Keratinocyte (primary cell): ENCODE results near the gene RGMA. TPM values are rescaled to one million over a fixed set of nuclear protein-coding genes. Genes with fewer than 3 reads are reported as not detected.

Source experiments
- DNase-seq: peaks from one replicate; pipeline ENCODE4 v3.0.0-alpha.2; 2011; ENCODE audit warnings: low read depth, missing footprints, low spot score
- FAIRE-seq: peaks from 2 replicates; lab custom pipeline; 2011; peaks lifted over from hg19 to GRCh38; lab: Jason Lieb, UNC
- H2AFZ ChIP-seq: 2 replicates; pipeline ENCODE4 v1.6.0; 2012; ENCODE audit warnings: low read length, control low read depth, inconsistent platforms; ENCODE audit not compliant: control insufficient read depth
- H3K27ac ChIP-seq: 2 replicates; pipeline ENCODE4 v1.5.1; 2011; ENCODE audit warnings: low read length; ENCODE audit not compliant: control insufficient read depth, insufficient read depth
- H3K27me3 ChIP-seq: 3 replicates; pipeline ENCODE4 v1.6.0; 2011; ENCODE audit warnings: low read length; ENCODE audit not compliant: control insufficient read depth, insufficient read depth; ENCODE audit errors: extremely low read depth
- H3K36me3 ChIP-seq, 2 experiments: 2 replicates in 1 of 2; 3 replicates in 1 of 2; pipeline ENCODE4 v1.5.1; 2011; ENCODE audit warnings: low read length in 2 of 2, mild to moderate bottlenecking in 1 of 2; ENCODE audit not compliant: control insufficient read depth in 2 of 2, insufficient read depth in 2 of 2; ENCODE audit errors: extremely low read depth in 1 of 2
- H3K4me1 ChIP-seq: 3 replicates; pipeline ENCODE4 v1.5.1; 2011; ENCODE audit warnings: low read length; ENCODE audit not compliant: control insufficient read depth, insufficient read depth; ENCODE audit errors: extremely low read depth
- H3K4me2 ChIP-seq: 3 replicates; pipeline ENCODE4 v1.6.0; 2011; ENCODE audit warnings: low read depth, low read length; ENCODE audit not compliant: control insufficient read depth, insufficient read depth; ENCODE audit errors: extremely low read depth
- H3K4me3 ChIP-seq, 3 experiments: fragments of 200-600 bp in 1 of 3; sonication (generic) in 1 of 3; 2 replicates in 2 of 3; 3 replicates in 1 of 3; pipeline ENCODE4 v1.5.1; 2011 to 2016; ENCODE audit warnings: low read length in 3 of 3, mild to moderate bottlenecking in 3 of 3, control low read depth in 2 of 3, inconsistent platforms in 1 of 3, low read depth in 1 of 3, mixed read lengths in 1 of 3, mixed run types in 1 of 3, moderate library complexity in 1 of 3; ENCODE audit not compliant: control insufficient read depth in 2 of 3, insufficient read depth in 2 of 3; ENCODE audit errors: extremely low read depth in 1 of 3
- H3K79me2 ChIP-seq: 2 replicates; pipeline ENCODE4 v1.6.0; 2012; ENCODE audit warnings: low read length; ENCODE audit not compliant: control insufficient read depth, insufficient read depth
- H3K9ac ChIP-seq: 3 replicates; pipeline ENCODE4 v1.6.0; 2011; ENCODE audit warnings: low read length; ENCODE audit not compliant: control insufficient read depth, insufficient read depth; ENCODE audit errors: extremely low read depth
- H3K9me1 ChIP-seq: 3 replicates; pipeline ENCODE4 v1.6.0; 2011; ENCODE audit warnings: low read length; ENCODE audit not compliant: control insufficient read depth, insufficient read depth; ENCODE audit errors: extremely low read depth
- H3K9me3 ChIP-seq: 2 replicates; pipeline ENCODE4 v1.5.1; 2012; ENCODE audit warnings: low read depth, low read length; ENCODE audit not compliant: control insufficient read depth
- H4K20me1 ChIP-seq: 3 replicates; pipeline ENCODE4 v1.6.0; 2011; ENCODE audit warnings: low read length; ENCODE audit not compliant: control insufficient read depth, insufficient read depth; ENCODE audit errors: extremely low read depth
- EZH2 ChIP-seq: IDR thresholded peaks from one replicate; pipeline ENCODE4 v1.6.1; 2012; ENCODE audit warnings: inconsistent platforms, mild to moderate bottlenecking, low read length, moderate library complexity
- dilution Hi-C: fragments of 300-500 bp; cut with MboI; formaldehyde crosslinking; loops from one replicate; pipeline ENCODE4 v1.7.0; 2020; ENCODE audit warnings: low sequenced_read_pairs; ENCODE audit not compliant: extremely low pct_ligation_motif_present
- polyA plus RNA-seq, 5 experiments: library from polyadenylated mRNA; depleted of rRNA in 3 of 5; stranded (reverse) in 3 of 5; stranded (forward) in 1 of 5; unstranded in 1 of 5; fragments of >200 nt; gene quantifications; 1 replicate in 1 of 5; 2 replicates in 3 of 5; 3 replicates in 1 of 5; pipeline versions ENCODE4 v1.2.1 to v1.2.3, GENCODE V29; 2011 to 2012; ENCODE audit warnings: missing spikeins in 2 of 5, low read depth in 1 of 5, low replicate concordance in 1 of 5
- TF ChIP-seq, protein P1 (sequence below), 3 experiments: IDR thresholded peaks in 1 of 3; conservative IDR thresholded peaks in 1 of 3; optimal IDR thresholded peaks in 1 of 3; 2 replicates in 2 of 3; 3 replicates in 1 of 3; pipeline versions ENCODE3 to v1.5.1; 2011; ENCODE audit warnings: low read length in 3 of 3, mild to moderate bottlenecking in 3 of 3, moderate library complexity in 2 of 3, control low read depth in 1 of 3, inconsistent platforms in 1 of 3; ENCODE audit not compliant: insufficient read depth in 2 of 3; ENCODE audit errors: extremely low read depth in 1 of 3

The RGMA gene
- polyA plus RNA-seq, 1 donor (not counting 4 experiments of a cell fraction or from before 2014, with no cell fraction given): 0.18 TPM

DNA sequence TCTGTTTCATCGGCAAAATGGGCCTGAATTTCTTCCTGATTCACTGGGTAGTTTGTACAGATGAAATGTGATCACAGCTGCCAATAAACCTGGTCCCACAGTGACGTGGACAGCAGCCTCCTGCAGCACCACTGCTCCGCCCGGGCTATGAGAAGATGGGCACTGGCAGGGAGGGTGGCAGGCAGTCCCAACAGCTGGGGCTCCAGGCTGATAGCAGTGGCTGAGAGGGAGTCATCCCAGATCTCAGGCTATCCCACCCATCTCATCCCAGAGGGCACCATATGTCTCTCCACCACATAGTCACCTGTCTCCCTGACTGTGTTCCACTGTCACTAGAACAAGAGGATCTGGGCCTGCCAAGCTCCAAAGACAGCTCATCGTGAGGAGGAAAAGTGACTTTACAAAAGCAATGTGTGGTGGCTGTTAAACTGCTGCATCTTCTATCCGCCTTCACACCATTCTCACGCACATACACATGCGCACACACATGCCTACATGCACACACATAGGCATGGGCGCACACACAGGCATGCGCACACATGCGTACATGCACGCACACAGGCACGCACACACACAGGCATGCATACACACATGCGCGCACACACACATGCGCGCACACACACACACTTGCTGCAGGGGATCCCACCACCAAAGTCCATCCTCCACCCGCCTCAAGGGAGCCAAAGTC is 46.2 kb downstream of the RGMA start:
- no peak for TF ChIP-seq EZH2
- TF ChIP-seq, protein P1, sequence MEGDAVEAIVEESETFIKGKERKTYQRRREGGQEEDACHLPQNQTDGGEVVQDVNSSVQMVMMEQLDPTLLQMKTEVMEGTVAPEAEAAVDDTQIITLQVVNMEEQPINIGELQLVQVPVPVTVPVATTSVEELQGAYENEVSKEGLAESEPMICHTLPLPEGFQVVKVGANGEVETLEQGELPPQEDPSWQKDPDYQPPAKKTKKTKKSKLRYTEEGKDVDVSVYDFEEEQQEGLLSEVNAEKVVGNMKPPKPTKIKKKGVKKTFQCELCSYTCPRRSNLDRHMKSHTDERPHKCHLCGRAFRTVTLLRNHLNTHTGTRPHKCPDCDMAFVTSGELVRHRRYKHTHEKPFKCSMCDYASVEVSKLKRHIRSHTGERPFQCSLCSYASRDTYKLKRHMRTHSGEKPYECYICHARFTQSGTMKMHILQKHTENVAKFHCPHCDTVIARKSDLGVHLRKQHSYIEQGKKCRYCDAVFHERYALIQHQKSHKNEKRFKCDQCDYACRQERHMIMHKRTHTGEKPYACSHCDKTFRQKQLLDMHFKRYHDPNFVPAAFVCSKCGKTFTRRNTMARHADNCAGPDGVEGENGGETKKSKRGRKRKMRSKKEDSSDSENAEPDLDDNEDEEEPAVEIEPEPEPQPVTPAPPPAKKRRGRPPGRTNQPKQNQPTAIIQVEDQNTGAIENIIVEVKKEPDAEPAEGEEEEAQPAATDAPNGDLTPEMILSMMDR (optimal IDR thresholded peaks at IDR 0.05 in 1 of 3, IDR thresholded peaks at IDR 0.05 in 1 of 3, conservative IDR thresholded peaks at IDR 0.05 in 1 of 3; ENCODE audit: extremely low read depth in 1 of 3, insufficient read depth in 2 of 3, low read length in 3 of 3): no peak
- Histone ChIP-seq H3K9me1 (no peaks in the 10 kb centered on the region), H3K27me3 (peaks cover 11% of the 10 kb centered on the region), H3K4me2 (no peak overlapping the region), H3K4me3 (no peak overlapping the region), H2AFZ (no peak overlapping the region), H3K27ac (no peak overlapping the region), H3K9ac (no peak overlapping the region), H3K79me2 (no peaks in the 10 kb centered on the region), H4K20me1 (no peaks in the 10 kb centered on the region), H3K4me1 (no peaks in the 10 kb centered on the region), H3K36me3 (no peaks in the 10 kb centered on the region), H3K9me3 (no peaks in the 10 kb centered on the region)
- dilution Hi-C loops: no loop called here
- FAIRE-seq (no peak), DNase-seq (no peak)

DNA sequence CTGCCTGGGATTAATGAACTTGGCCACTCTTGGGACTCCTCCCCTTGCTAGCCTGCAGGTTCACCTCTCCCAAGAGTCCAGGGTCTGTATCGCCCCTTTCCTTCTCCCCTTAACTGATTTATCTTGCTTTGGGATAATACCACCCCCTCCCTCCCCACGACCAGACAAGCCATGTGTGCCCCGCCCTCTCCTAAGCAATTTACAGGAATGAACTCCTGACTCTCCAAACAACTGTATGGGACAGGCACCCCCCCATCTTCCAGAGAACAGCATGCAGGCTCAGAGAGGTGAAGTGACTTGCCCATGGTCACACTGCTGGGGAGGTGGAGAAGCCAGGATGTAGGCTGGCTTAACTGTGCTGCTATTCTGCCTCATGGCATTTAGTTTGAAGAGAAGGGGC is 46.8 kb downstream of the RGMA start:
- Histone ChIP-seq H3K9me1 (no peaks in the 10 kb centered on the region), H3K4me3 (no peak overlapping the region), H4K20me1 (no peaks in the 10 kb centered on the region), H3K4me1 (peaks cover 6% of the 10 kb centered on the region), H3K79me2 (no peaks in the 10 kb centered on the region), H3K27ac (no peak overlapping the region), H3K36me3 (no peaks in the 10 kb centered on the region), H3K9me3 (no peaks in the 10 kb centered on the region), H2AFZ (no peak overlapping the region), H3K27me3 (peaks cover 11% of the 10 kb centered on the region), H3K9ac (no peak overlapping the region), H3K4me2 (no peak overlapping the region)
- no peak for DNase-seq
- dilution Hi-C loops: no loop called here
- TF ChIP-seq EZH2: no peak
- TF ChIP-seq, protein P1 (optimal IDR thresholded peaks at IDR 0.05 in 1 of 3, IDR thresholded peaks at IDR 0.05 in 1 of 3, conservative IDR thresholded peaks at IDR 0.05 in 1 of 3; ENCODE audit: extremely low read depth in 1 of 3, insufficient read depth in 2 of 3, low read length in 3 of 3): no peak
- FAIRE-seq: no peak
